ENCODE measurements around the gene USP6NL.

DNA sequence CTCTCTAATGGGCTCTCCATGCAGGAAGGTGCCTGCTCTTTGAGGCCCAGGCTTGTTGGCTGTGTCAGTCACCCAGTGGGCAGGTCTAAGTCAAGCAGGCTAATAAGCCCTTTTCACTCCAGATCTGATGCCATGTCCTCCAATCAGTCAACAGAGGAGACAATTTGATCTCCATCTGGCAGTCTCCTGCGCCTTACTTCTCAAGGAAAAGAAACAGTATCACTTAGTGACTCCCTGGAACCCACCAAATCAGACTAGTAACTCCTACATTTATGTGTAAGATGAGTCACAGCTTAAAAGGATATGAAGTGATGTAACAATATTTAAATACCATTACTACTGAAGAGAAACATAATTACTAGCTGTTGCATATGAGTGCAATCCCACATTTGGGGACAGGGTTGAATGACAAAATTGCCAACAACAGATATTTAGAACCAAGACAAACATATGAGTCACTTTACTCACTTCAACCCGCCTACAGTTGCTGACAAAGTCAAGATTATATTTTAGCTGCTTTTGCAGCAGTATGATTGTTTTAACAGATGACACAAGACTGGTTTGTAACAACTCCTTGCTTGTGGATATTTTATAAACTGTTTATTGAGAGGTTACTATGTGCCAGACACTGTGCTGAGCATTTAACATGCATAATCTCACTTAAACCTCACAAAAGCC lies 72.1 kb downstream of the USP6NL start:
- TF ChIP-seq POLR2A (IDR thresholded peaks at IDR 0.05; ENCODE audit: low read depth), result no peak
- TF ChIP-seq, protein P1, sequence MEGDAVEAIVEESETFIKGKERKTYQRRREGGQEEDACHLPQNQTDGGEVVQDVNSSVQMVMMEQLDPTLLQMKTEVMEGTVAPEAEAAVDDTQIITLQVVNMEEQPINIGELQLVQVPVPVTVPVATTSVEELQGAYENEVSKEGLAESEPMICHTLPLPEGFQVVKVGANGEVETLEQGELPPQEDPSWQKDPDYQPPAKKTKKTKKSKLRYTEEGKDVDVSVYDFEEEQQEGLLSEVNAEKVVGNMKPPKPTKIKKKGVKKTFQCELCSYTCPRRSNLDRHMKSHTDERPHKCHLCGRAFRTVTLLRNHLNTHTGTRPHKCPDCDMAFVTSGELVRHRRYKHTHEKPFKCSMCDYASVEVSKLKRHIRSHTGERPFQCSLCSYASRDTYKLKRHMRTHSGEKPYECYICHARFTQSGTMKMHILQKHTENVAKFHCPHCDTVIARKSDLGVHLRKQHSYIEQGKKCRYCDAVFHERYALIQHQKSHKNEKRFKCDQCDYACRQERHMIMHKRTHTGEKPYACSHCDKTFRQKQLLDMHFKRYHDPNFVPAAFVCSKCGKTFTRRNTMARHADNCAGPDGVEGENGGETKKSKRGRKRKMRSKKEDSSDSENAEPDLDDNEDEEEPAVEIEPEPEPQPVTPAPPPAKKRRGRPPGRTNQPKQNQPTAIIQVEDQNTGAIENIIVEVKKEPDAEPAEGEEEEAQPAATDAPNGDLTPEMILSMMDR (IDR thresholded peaks at IDR 0.05), result no peak

Measured in esophagus muscularis mucosa (tissue), 3 donors.